IMR-90 (cell line): ENCODE measurements around the gene RECK.

Experiments used
- CEBPB ChIP-seq: IDR thresholded peaks from 2 replicates; pipeline ENCODE4 v1.6.1; 2012; ENCODE audit warnings: low read depth, low read length, improper control_type of control experiment
- CHD1 ChIP-seq: IDR thresholded peaks from 2 replicates; pipeline ENCODE4 v1.6.1; 2012; ENCODE audit warnings: low read depth, low read length, improper control_type of control experiment
- FOS ChIP-seq: fragments of 150-350 bp; IDR thresholded peaks from 2 replicates; pipeline ENCODE4 v1.6.1; 2016; ENCODE audit warnings: low read depth, low read length
- MAFK ChIP-seq: IDR thresholded peaks from 2 replicates; pipeline ENCODE4 v1.6.1; 2012; ENCODE audit warnings: low read depth, low read length, improper control_type of control experiment
- MAZ ChIP-seq: IDR thresholded peaks from 2 replicates; pipeline ENCODE4 v1.6.1; 2012; ENCODE audit warnings: low read depth, mild to moderate bottlenecking, low read length, improper control_type of control experiment, moderate library complexity, borderline replicate concordance
- MXI1 ChIP-seq: IDR thresholded peaks from 2 replicates; pipeline ENCODE4 v1.6.1; 2012; ENCODE audit warnings: low read depth, mild to moderate bottlenecking, low read length, moderate library complexity, borderline replicate concordance
- NFE2L2 ChIP-seq: fragments of 150-350 bp; IDR thresholded peaks from 2 replicates; pipeline ENCODE4 v1.6.1; 2016; ENCODE audit warnings: low read depth, mild to moderate bottlenecking, low read length
- POLR2A ChIP-seq: IDR thresholded peaks from 2 replicates; pipeline ENCODE4 v1.6.1; 2012; ENCODE audit warnings: mild to moderate bottlenecking, low read depth, low read length
- RAD21 ChIP-seq: IDR thresholded peaks from 2 replicates; pipeline ENCODE4 v1.6.1; 2012; ENCODE audit warnings: low read length, improper control_type of control experiment
- RFX5 ChIP-seq: IDR thresholded peaks from 2 replicates; pipeline ENCODE4 v1.8.0; 2012; ENCODE audit warnings: low read depth, mild to moderate bottlenecking, low read length, moderate library complexity
- SMC3 ChIP-seq: fragments of 150-350 bp; IDR thresholded peaks from 2 replicates; pipeline ENCODE4 v1.6.1; 2016; ENCODE audit warnings: low read depth, mild to moderate bottlenecking, antibody characterized with exemption, low read length, moderate library complexity
- TF ChIP-seq, protein P1 (sequence below): conservative IDR thresholded peaks from 2 replicates; pipeline ENCODE4 v1.5.1; 2012; ENCODE audit warnings: mild to moderate bottlenecking, low read depth, low read length, improper control_type of control experiment
- TF ChIP-seq, protein P2 (sequence below): fragments of 150-350 bp; IDR thresholded peaks from 2 replicates; pipeline ENCODE4 v1.6.1; 2017; ENCODE audit warnings: mild to moderate bottlenecking, antibody characterized with exemption, low read length, low read depth

DNA sequence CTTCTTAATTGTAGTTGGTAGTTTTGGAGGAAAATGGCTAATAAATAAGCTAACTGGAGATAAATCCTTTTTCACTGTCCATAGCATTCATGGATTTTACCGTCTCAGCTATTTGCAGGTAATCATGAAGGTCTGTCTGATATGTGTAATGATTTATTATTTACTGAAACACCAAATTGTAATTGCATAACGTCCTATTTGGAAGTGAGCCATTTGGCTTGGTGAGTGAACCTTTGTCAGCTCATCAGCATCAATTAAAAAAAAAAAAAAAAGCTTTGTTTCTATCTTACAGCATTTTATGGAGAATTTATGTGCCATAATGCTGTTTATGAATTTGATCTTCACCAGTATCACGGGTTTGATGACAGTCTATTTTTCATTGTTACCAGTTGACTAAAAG, 20.2 kb downstream of the RECK start:
- TF ChIP-seq, protein P1, sequence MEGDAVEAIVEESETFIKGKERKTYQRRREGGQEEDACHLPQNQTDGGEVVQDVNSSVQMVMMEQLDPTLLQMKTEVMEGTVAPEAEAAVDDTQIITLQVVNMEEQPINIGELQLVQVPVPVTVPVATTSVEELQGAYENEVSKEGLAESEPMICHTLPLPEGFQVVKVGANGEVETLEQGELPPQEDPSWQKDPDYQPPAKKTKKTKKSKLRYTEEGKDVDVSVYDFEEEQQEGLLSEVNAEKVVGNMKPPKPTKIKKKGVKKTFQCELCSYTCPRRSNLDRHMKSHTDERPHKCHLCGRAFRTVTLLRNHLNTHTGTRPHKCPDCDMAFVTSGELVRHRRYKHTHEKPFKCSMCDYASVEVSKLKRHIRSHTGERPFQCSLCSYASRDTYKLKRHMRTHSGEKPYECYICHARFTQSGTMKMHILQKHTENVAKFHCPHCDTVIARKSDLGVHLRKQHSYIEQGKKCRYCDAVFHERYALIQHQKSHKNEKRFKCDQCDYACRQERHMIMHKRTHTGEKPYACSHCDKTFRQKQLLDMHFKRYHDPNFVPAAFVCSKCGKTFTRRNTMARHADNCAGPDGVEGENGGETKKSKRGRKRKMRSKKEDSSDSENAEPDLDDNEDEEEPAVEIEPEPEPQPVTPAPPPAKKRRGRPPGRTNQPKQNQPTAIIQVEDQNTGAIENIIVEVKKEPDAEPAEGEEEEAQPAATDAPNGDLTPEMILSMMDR, result no peak
- TF ChIP-seq MXI1, result no peak
- no peak for TF ChIP-seq POLR2A
- TF ChIP-seq FOS, result no peak
- TF ChIP-seq RAD21, result no peak
- no peak for TF ChIP-seq CEBPB
- no peak for TF ChIP-seq RFX5
- TF ChIP-seq MAFK, result no peak
- no peak for TF ChIP-seq CHD1
- TF ChIP-seq SMC3, result no peak
- TF ChIP-seq NFE2L2, result no peak
- TF ChIP-seq, protein P2, sequence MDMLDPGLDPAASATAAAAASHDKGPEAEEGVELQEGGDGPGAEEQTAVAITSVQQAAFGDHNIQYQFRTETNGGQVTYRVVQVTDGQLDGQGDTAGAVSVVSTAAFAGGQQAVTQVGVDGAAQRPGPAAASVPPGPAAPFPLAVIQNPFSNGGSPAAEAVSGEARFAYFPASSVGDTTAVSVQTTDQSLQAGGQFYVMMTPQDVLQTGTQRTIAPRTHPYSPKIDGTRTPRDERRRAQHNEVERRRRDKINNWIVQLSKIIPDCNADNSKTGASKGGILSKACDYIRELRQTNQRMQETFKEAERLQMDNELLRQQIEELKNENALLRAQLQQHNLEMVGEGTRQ, result no peak
- no peak for TF ChIP-seq MAZ
